Erythroblast (primary cell): ENCODE measurements around the gene KRTAP3-2.

Experiments used
- GATA1 ChIP-seq: IDR thresholded peaks from 2 replicates; pipeline ENCODE4 v1.6.1; 2011; ENCODE audit warnings: low read depth, mild to moderate bottlenecking, control low read depth, low read length, moderate library complexity
- POLR2A ChIP-seq: IDR thresholded peaks from 2 replicates; pipeline ENCODE4 v1.6.1; 2011; ENCODE audit warnings: mild to moderate bottlenecking, low read length

GRCh38 chr17:41013181-41013580, 13.5 kb upstream of the KRTAP3-2 start:
- TF ChIP-seq POLR2A (no peak), GATA1 (no peak)
